CD14-positive monocyte (primary cell): Measurements from ENCODE around the gene TBX6. TPM values are rescaled to one million over a fixed set of nuclear protein-coding genes. Genes with fewer than 3 reads are reported as not detected.

Experiments used
- DNase-seq, 3 donors: peaks; one replicate each; pipeline ENCODE4 v3.0.0-alpha.2; 2011 to 2022
- H2AFZ ChIP-seq: 2 replicates; pipeline ENCODE4 v1.6.0; 2012; ENCODE audit warnings: mild to moderate bottlenecking, low read depth, low read length, inconsistent platforms; ENCODE audit not compliant: insufficient read depth, poor library complexity, severe bottlenecking
- H3K27ac ChIP-seq, 2 donors: 1 replicate in 1 of 2; 2 replicates in 1 of 2; pipeline ENCODE4 v1.5.1; 2012 to 2013; ENCODE audit warnings: low read length in 2 of 2, control low read depth in 1 of 2, inconsistent platforms in 1 of 2, low read depth in 1 of 2, mild to moderate bottlenecking in 1 of 2
- H3K27me3 ChIP-seq, 2 donors: one replicate each; pipeline versions ENCODE4 v1.6.0 to v1.6.1; 2011 to 2013; ENCODE audit warnings: low read length in 2 of 2; ENCODE audit not compliant: control insufficient read depth in 2 of 2, insufficient read depth in 2 of 2
- H3K36me3 ChIP-seq, 2 donors: replicated peaks in 1 of 2; 1 replicate in 1 of 2; 2 replicates in 1 of 2; pipeline versions ENCODE4 v1.5.1 to v1.6.1; 2012 to 2013; ENCODE audit warnings: low read length in 2 of 2, control low read depth in 1 of 2, inconsistent platforms in 1 of 2, mild to moderate bottlenecking in 1 of 2; ENCODE audit not compliant: insufficient read depth in 2 of 2, control insufficient read depth in 1 of 2
- H3K4me1 ChIP-seq, 2 donors: 1 replicate in 1 of 2; 2 replicates in 1 of 2; pipeline versions ENCODE4 v1.5.1 to v1.6.1; 2012 to 2013; ENCODE audit warnings: low read length in 2 of 2, control low read depth in 1 of 2, inconsistent platforms in 1 of 2, mild to moderate bottlenecking in 1 of 2, moderate library complexity in 1 of 2; ENCODE audit not compliant: insufficient read depth in 2 of 2, control insufficient read depth in 1 of 2
- H3K4me2 ChIP-seq: replicated peaks from 2 replicates; pipeline ENCODE3; 2012; ENCODE audit warnings: low read length, moderate library complexity, mild to moderate bottlenecking; ENCODE audit not compliant: poor library complexity, severe bottlenecking; ENCODE audit errors: extremely low read depth
- H3K4me3 ChIP-seq, 3 experiments: fragments of 200-600 bp in 1 of 3; sonication (generic) in 1 of 3; replicated peaks in 1 of 3; 1 replicate in 2 of 3; 2 replicates in 1 of 3; pipeline ENCODE4 v1.5.1; 2011 to 2013; ENCODE audit warnings: low read length in 3 of 3, mild to moderate bottlenecking in 3 of 3, control low read depth in 2 of 3, low read depth in 2 of 3, inconsistent platforms in 1 of 3, moderate library complexity in 1 of 3
- H3K79me2 ChIP-seq: 2 replicates; pipeline ENCODE4 v1.6.0; 2012; ENCODE audit warnings: mild to moderate bottlenecking, control low read depth, inconsistent platforms, low read length, moderate library complexity; ENCODE audit not compliant: insufficient read depth
- H3K9ac ChIP-seq: 2 replicates; pipeline ENCODE4 v1.6.0; 2017; ENCODE audit warnings: low read length, mild to moderate bottlenecking; ENCODE audit not compliant: insufficient read depth, poor library complexity, severe bottlenecking
- H3K9me3 ChIP-seq, 2 donors: replicated peaks in 1 of 2; 1 replicate in 1 of 2; 2 replicates in 1 of 2; pipeline versions ENCODE4 v1.5.1 to v1.6.1; 2012 to 2013; ENCODE audit warnings: low read length in 2 of 2, control low read depth in 1 of 2; ENCODE audit not compliant: control insufficient read depth in 1 of 2, insufficient read depth in 1 of 2
- H4K20me1 ChIP-seq: 2 replicates; pipeline ENCODE4 v1.6.0; 2012; ENCODE audit warnings: mild to moderate bottlenecking, low read length, control low read depth, moderate library complexity; ENCODE audit not compliant: insufficient read depth
- H3K27ac Mint-ChIP-seq, 7 donors: one replicate each; pipeline ENCODE4 v1.8.0; 2020; ENCODE audit warnings: mild to moderate bottlenecking in 7 of 7, mixed read lengths in 7 of 7, moderate library complexity in 6 of 7, inconsistent platforms in 2 of 7
- H3K27me3 Mint-ChIP-seq, 3 donors: one replicate each; pipeline ENCODE4 v1.8.0; 2021 to 2022; ENCODE audit warnings: low read depth in 3 of 3, mild to moderate bottlenecking in 3 of 3, mixed read lengths in 3 of 3, moderate library complexity in 3 of 3, inconsistent platforms in 1 of 3
- H3K36me3 Mint-ChIP-seq, 2 donors: one replicate each; pipeline ENCODE4 v1.8.0; 2020; ENCODE audit warnings: mixed read lengths in 2 of 2, inconsistent platforms in 1 of 2, mild to moderate bottlenecking in 1 of 2
- H3K4me1 Mint-ChIP-seq: one replicate; pipeline ENCODE4 v1.8.0; 2020; ENCODE audit warnings: mild to moderate bottlenecking, mixed read lengths
- H3K4me3 Mint-ChIP-seq, 2 donors: one replicate each; pipeline ENCODE4 v1.8.0; 2020; ENCODE audit warnings: mild to moderate bottlenecking in 2 of 2, mixed read lengths in 2 of 2, moderate library complexity in 1 of 2
- H3K9me3 Mint-ChIP-seq, 7 donors: one replicate each; pipeline ENCODE4 v1.8.0; 2020 to 2022; ENCODE audit warnings: mixed read lengths in 7 of 7, mild to moderate bottlenecking in 6 of 7, moderate library complexity in 6 of 7, inconsistent platforms in 2 of 7
- WGBS: methylation state at CpG from one replicate; pipeline ENCODE4 v1.1.5; 2013; ENCODE audit warnings: missing lambda C conversion rate; ENCODE audit not compliant: insufficient coverage; 5-methylcytosine and 5-hydroxymethylcytosine counted together
- intact Hi-C, 2 donors: fragments of 100-400 bp; cut with micrococcal nuclease; formaldehyde crosslinking; loops; one replicate each; pipeline versions ENCODE4 v1.15.0 to v1.15.1; 2023
- polyA plus RNA-seq, 3 donors: library from polyadenylated mRNA; depleted of rRNA in 1 of 3; unstranded in 2 of 3; stranded (reverse) in 1 of 3; fragments of 300-500 nt in 2 of 3; fragments of >200 nt in 1 of 3; fragmentation: Illumina TruSeq in 2 of 3; gene quantifications; 1 replicate in 2 of 3; 2 replicates in 1 of 3; pipeline ENCODE4 v1.2.3, GENCODE V29; 2012 to 2021
- TF ChIP-seq, protein P1 (sequence below): fragments of 200-600 bp; IDR thresholded peaks from one replicate; pipeline ENCODE4 v1.8.0; 2022; ENCODE audit warnings: antibody characterized with exemption, mild to moderate bottlenecking

TBX6 gene
- polyA plus RNA-seq, 3 donors, result 0.10 to 0.65 (median 0.11) TPM

- Histone ChIP-seq H3K36me3 (peaks cover 46 to 50% of the 10 kb centered on the region in 2 donors), H3K4me2 (no peak overlapping the region), H3K4me3 (no peak overlapping the region), H3K79me2 (peaks cover 10% of the 10 kb centered on the region), H3K4me1 (peaks cover 45 to 64% of the 10 kb centered on the region in 2 donors), H3K27ac (peak overlapping the region; percentile 21 to 87), H3K27me3 (no peaks in the 10 kb centered on the region), H3K9ac (no peak overlapping the region), H2AFZ (no peak overlapping the region), H3K9me3 (peaks cover 0 to 4% of the 10 kb centered on the region in 2 donors), H4K20me1 (peaks cover 30% of the 10 kb centered on the region)
- H3K27me3 Mint-ChIP-seq, result peaks cover 0 to 6% (median 3%) of the 10 kb centered on the region in 3 donors
- intact Hi-C loops, result no loop called here
- peaks cover 43 to 63% of the 10 kb centered on the region in 2 donors for H3K36me3 Mint-ChIP-seq
- TF ChIP-seq, protein P1, sequence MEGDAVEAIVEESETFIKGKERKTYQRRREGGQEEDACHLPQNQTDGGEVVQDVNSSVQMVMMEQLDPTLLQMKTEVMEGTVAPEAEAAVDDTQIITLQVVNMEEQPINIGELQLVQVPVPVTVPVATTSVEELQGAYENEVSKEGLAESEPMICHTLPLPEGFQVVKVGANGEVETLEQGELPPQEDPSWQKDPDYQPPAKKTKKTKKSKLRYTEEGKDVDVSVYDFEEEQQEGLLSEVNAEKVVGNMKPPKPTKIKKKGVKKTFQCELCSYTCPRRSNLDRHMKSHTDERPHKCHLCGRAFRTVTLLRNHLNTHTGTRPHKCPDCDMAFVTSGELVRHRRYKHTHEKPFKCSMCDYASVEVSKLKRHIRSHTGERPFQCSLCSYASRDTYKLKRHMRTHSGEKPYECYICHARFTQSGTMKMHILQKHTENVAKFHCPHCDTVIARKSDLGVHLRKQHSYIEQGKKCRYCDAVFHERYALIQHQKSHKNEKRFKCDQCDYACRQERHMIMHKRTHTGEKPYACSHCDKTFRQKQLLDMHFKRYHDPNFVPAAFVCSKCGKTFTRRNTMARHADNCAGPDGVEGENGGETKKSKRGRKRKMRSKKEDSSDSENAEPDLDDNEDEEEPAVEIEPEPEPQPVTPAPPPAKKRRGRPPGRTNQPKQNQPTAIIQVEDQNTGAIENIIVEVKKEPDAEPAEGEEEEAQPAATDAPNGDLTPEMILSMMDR, result no peak
- no peak overlapping the region for H3K4me3 Mint-ChIP-seq
- H3K9me3 Mint-ChIP-seq, result peaks cover 3 to 9% (median 7%) of the 10 kb centered on the region in 7 donors
- peak overlapping the region in 1 of 7 donors; percentile 83 for H3K27ac Mint-ChIP-seq
- DNase-seq, result no peak
- peaks cover 50% of the 10 kb centered on the region for H3K4me1 Mint-ChIP-seq
- 89% methylated on average over 5 of the region's 6 CpGs for WGBS
Observed at GRCh38 chr16:30085820-30086219, 5.9 kb downstream of the TBX6 start.

GRCh38 chr16:30085247-30085646, 6.5 kb downstream of the TBX6 start:
- Histone ChIP-seq H4K20me1 (peaks cover 36% of the 10 kb centered on the region), H3K4me1 (peaks cover 39 to 58% of the 10 kb centered on the region in 2 donors), H3K27me3 (no peaks in the 10 kb centered on the region), H2AFZ (no peak overlapping the region), H3K4me3 (no peak overlapping the region), H3K36me3 (peaks cover 49 to 55% of the 10 kb centered on the region in 2 donors), H3K9me3 (peaks cover 0 to 4% of the 10 kb centered on the region in 2 donors), H3K4me2 (no peak overlapping the region), H3K79me2 (peaks cover 14% of the 10 kb centered on the region), H3K27ac (peak overlapping the region in 1 of 2 donors; percentile 48), H3K9ac (no peak overlapping the region)
- Mint-ChIP-seq H3K27me3 (peaks cover 0 to 6% (median 3%) of the 10 kb centered on the region in 3 donors), H3K9me3 (peaks cover 3 to 9% (median 7%) of the 10 kb centered on the region in 7 donors), H3K4me1 (peaks cover 46% of the 10 kb centered on the region), H3K4me3 (no peak overlapping the region), H3K27ac (peak overlapping the region in 1 of 7 donors; percentile 79), H3K36me3 (peaks cover 45 to 69% of the 10 kb centered on the region in 2 donors)
- TF ChIP-seq, protein P1, result no peak
- 87% methylated on average over 3 of the region's 3 CpGs for WGBS
- intact Hi-C loops, result no loop called here
- DNase-seq, result no peak
